ENCODE data around the gene POLR3B. TPM values are rescaled to one million over a fixed set of nuclear protein-coding genes. Genes with fewer than 3 reads are reported as not detected.

The POLR3B gene
- total and polyA plus RNA-seq, 4 donors, result 5.4 to 12.2 (median 7.0) TPM

DNA sequence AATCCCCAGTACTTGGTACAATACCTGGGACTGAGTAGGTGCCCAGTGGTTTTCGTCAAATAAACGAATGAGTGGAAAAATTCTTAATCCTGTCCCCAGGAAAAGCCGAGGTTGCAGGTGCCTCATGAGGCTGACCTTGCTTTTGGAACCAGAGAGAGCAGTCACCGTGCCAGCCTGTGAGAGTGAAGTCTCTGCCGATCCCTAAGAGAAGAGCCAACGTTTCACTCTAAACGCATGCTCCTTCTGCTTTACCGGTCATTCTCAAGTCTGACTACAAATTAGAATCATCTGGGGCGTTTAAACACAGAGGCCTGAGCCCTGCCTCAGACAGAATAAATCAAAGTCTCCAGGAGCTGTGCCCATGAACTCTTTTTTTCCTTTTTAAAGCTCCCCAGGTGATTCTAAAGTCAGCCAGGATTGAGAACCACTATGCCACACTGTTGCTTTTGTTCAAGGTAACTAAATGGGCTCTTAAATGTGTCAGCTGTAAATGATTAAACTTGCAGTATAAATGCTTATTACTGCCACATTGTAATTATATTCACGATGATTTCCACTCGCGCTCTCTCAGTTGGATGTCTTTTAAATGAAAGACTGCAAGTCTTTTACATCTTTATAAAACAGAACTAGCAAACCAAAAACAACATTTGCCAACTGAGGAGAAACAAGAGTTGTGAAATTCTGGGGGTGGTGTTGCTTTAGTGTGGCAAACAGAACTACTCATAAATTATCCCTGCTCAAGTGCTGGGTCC is 28.1 kb upstream of the POLR3B start:
- no peak overlapping the region for H3K27ac ChIP-seq (ENCODE audit: low read depth in 1 of 2, low read length in 2 of 2)
- H3K9ac ChIP-seq (ENCODE audit: low read depth in 1 of 2, low read length in 2 of 2), result no peak overlapping the region
- H3K36me3 ChIP-seq (ENCODE audit: control insufficient read depth in 4 of 4, insufficient read depth in 3 of 4, low read depth in 1 of 4, low read length in 3 of 4), result peaks cover 0 to 8% (median under 1%) of the 10 kb centered on the region in 4 donors
- H3K4me1 ChIP-seq (ENCODE audit: control insufficient read depth in 4 of 4, insufficient read depth in 4 of 4, low read length in 3 of 4), result no peaks in the 10 kb centered on the region
- WGBS, result 83% methylated on average over 12 of the region's 12 CpGs
- no peak for DNase-seq (ENCODE audit: low spot score)
- H3K4me3 ChIP-seq (ENCODE audit: low read depth in 1 of 3, low read length in 3 of 3), result no peak overlapping the region
- H3K27me3 ChIP-seq (ENCODE audit: control insufficient read depth in 4 of 4, insufficient read depth in 4 of 4, low read length in 3 of 4), result no peaks in the 10 kb centered on the region
- TF ChIP-seq CTCF (IDR thresholded peaks at IDR 0.05; ENCODE audit: low read depth, low read length, missing input control) (no peak), RAD21 (IDR thresholded peaks at IDR 0.05) (no peak), TAF1 (conservative IDR thresholded peaks at IDR 0.05) (no peak), HNF4G (IDR thresholded peaks at IDR 0.05) (no peak), GABPA (IDR thresholded peaks at IDR 0.05 in 1 of 2, conservative IDR thresholded peaks at IDR 0.05 in 1 of 2) (no peak), SP1 (IDR thresholded peaks at IDR 0.05) (no peak), NR2F2 (IDR thresholded peaks at IDR 0.05) (no peak), JUND (IDR thresholded peaks at IDR 0.05) (no peak), RXRA (IDR thresholded peaks at IDR 0.05) (no peak), HNF4A (conservative IDR thresholded peaks at IDR 0.05) (no peak), YY1 (IDR thresholded peaks at IDR 0.05) (no peak), EGR1 (IDR thresholded peaks at IDR 0.05; ENCODE audit: low read depth in 2 of 2) (no peak), FOXA2 (IDR thresholded peaks at IDR 0.05) (no peak), ATF3 (IDR thresholded peaks at IDR 0.05) (no peak), FOXA1 (IDR thresholded peaks at IDR 0.05) (no peak)
- TF ChIP-seq, protein P1, sequence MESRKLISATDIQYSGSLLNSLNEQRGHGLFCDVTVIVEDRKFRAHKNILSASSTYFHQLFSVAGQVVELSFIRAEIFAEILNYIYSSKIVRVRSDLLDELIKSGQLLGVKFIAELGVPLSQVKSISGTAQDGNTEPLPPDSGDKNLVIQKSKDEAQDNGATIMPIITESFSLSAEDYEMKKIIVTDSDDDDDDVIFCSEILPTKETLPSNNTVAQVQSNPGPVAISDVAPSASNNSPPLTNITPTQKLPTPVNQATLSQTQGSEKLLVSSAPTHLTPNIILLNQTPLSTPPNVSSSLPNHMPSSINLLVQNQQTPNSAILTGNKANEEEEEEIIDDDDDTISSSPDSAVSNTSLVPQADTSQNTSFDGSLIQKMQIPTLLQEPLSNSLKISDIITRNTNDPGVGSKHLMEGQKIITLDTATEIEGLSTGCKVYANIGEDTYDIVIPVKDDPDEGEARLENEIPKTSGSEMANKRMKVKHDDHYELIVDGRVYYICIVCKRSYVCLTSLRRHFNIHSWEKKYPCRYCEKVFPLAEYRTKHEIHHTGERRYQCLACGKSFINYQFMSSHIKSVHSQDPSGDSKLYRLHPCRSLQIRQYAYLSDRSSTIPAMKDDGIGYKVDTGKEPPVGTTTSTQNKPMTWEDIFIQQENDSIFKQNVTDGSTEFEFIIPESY (IDR thresholded peaks at IDR 0.05), result no peak
- TF ChIP-seq, protein P2, sequence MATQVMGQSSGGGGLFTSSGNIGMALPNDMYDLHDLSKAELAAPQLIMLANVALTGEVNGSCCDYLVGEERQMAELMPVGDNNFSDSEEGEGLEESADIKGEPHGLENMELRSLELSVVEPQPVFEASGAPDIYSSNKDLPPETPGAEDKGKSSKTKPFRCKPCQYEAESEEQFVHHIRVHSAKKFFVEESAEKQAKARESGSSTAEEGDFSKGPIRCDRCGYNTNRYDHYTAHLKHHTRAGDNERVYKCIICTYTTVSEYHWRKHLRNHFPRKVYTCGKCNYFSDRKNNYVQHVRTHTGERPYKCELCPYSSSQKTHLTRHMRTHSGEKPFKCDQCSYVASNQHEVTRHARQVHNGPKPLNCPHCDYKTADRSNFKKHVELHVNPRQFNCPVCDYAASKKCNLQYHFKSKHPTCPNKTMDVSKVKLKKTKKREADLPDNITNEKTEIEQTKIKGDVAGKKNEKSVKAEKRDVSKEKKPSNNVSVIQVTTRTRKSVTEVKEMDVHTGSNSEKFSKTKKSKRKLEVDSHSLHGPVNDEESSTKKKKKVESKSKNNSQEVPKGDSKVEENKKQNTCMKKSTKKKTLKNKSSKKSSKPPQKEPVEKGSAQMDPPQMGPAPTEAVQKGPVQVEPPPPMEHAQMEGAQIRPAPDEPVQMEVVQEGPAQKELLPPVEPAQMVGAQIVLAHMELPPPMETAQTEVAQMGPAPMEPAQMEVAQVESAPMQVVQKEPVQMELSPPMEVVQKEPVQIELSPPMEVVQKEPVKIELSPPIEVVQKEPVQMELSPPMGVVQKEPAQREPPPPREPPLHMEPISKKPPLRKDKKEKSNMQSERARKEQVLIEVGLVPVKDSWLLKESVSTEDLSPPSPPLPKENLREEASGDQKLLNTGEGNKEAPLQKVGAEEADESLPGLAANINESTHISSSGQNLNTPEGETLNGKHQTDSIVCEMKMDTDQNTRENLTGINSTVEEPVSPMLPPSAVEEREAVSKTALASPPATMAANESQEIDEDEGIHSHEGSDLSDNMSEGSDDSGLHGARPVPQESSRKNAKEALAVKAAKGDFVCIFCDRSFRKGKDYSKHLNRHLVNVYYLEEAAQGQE (IDR thresholded peaks at IDR 0.05), result no peak
- TF ChIP-seq, protein P3, sequence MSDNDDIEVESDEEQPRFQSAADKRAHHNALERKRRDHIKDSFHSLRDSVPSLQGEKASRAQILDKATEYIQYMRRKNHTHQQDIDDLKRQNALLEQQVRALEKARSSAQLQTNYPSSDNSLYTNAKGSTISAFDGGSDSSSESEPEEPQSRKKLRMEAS (IDR thresholded peaks at IDR 0.05), result no peak
- no peaks in the 10 kb centered on the region for H3K9me3 ChIP-seq (ENCODE audit: control insufficient read depth in 4 of 4, low read length in 3 of 4)

Data from liver (tissue), 9 donors.